Measurements from ENCODE around the gene GPR35. TPM values are rescaled to one million over a fixed set of nuclear protein-coding genes. Genes with fewer than 3 reads are reported as not detected.
A peak's percentile ranks its signal among the peaks of the same experiment; 100 is the strongest.

Gene GPR35
- total and polyA plus RNA-seq, 2 of the 13 experiments (the other 11 are each of a cell fraction or from before 2014, with no cell fraction given): 27.1 to 44.2 TPM

GRCh38 chr2:240579071-240579762 lies 46.1 kb upstream of the GPR35 start (continued):
- TF ChIP-seq ZNF609 (CRISPR knock-in tag; IDR thresholded peaks at IDR 0.05; ENCODE audit: borderline replicate concordance): no peak
- no peak for TF ChIP-seq ASH2L (IDR thresholded peaks at IDR 0.05; ENCODE audit: insufficient read length, low read depth, low read length)
- no peak for TF ChIP-seq DRAP1 (CRISPR knock-in tag; IDR thresholded peaks at IDR 0.05)
- peak; percentile 19 for TF ChIP-seq AGO1 (IDR thresholded peaks at IDR 0.05; ENCODE audit: low read depth, low read length, poor library complexity, severe bottlenecking)
- 0 out of 2 replicates have a peak, but pooled peaks have one; percentile 31 for TF ChIP-seq ZNF891 (CRISPR knock-in tag; IDR thresholded peaks at IDR 0.05)
- no peak for TF ChIP-seq REPIN1 (CRISPR knock-in tag; IDR thresholded peaks at IDR 0.05; ENCODE audit: borderline replicate concordance, low read depth)
- TF ChIP-seq IKZF4 (CRISPR knock-in tag; IDR thresholded peaks at IDR 0.05; ENCODE audit: borderline replicate concordance, low read depth, not compliant biosample characterization): no peak
- no peak for TF ChIP-seq ZNF12 (CRISPR knock-in tag; IDR thresholded peaks at IDR 0.05)
- 0 out of 2 replicates have a peak, but pooled peaks have one; percentile 31 for TF ChIP-seq ATF6 (CRISPR knock-in tag; conservative IDR thresholded peaks at IDR 0.05)
- no peak for TF ChIP-seq TARDBP (CRISPR knock-in tag; IDR thresholded peaks at IDR 0.05)
- TF ChIP-seq NFATC3 (CRISPR knock-in tag; IDR thresholded peaks at IDR 0.05): no peak
- no peak for TF ChIP-seq NR3C1 (CRISPR knock-in tag; IDR thresholded peaks at IDR 0.05)
- no peak for TF ChIP-seq FOXP4 (CRISPR knock-in tag; IDR thresholded peaks at IDR 0.05)
- TF ChIP-seq ZC3H13 (CRISPR knock-in tag; IDR thresholded peaks at IDR 0.05): peak; percentile 88
- 0 out of 2 replicates have a peak, but pooled peaks have one; percentile 41 for TF ChIP-seq ZNF589 (CRISPR knock-in tag; conservative IDR thresholded peaks at IDR 0.05)
- TF ChIP-seq ZNF17 (CRISPR knock-in tag; IDR thresholded peaks at IDR 0.05): no peak
